Retinal pigment epithelial cell (primary cell): ENCODE measurements around the gene ANXA3.

ENCODE experiments used
- DNase-seq: peaks from one replicate; pipeline ENCODE4 v3.0.0-alpha.2; 2010; ENCODE audit warnings: low read depth
- H3K4me3 ChIP-seq: 2 replicates; pipeline ENCODE4 v1.5.1; 2011; ENCODE audit warnings: mild to moderate bottlenecking, low read length, control low read depth, moderate library complexity
- TF ChIP-seq, protein P1 (sequence below): conservative IDR thresholded peaks from 2 replicates; pipeline ENCODE4 v1.5.1; 2011; ENCODE audit warnings: low read depth, low read length, control low read depth, inconsistent platforms

ANXA3 gene

GRCh38 chr4:78622253-78622979 lies 70.8 kb downstream of the ANXA3 start:
- TF ChIP-seq, protein P1, sequence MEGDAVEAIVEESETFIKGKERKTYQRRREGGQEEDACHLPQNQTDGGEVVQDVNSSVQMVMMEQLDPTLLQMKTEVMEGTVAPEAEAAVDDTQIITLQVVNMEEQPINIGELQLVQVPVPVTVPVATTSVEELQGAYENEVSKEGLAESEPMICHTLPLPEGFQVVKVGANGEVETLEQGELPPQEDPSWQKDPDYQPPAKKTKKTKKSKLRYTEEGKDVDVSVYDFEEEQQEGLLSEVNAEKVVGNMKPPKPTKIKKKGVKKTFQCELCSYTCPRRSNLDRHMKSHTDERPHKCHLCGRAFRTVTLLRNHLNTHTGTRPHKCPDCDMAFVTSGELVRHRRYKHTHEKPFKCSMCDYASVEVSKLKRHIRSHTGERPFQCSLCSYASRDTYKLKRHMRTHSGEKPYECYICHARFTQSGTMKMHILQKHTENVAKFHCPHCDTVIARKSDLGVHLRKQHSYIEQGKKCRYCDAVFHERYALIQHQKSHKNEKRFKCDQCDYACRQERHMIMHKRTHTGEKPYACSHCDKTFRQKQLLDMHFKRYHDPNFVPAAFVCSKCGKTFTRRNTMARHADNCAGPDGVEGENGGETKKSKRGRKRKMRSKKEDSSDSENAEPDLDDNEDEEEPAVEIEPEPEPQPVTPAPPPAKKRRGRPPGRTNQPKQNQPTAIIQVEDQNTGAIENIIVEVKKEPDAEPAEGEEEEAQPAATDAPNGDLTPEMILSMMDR, result no peak
- DNase-seq, result peak; percentile 48
- H3K4me3 ChIP-seq, result no peak overlapping the region

GRCh38 chr4:78624048-78624447 lies 72.5 kb downstream of the ANXA3 start:
- no peak for DNase-seq
- no peak overlapping the region for H3K4me3 ChIP-seq
- TF ChIP-seq, protein P1, result no peak

- no peak overlapping the region for H3K4me3 ChIP-seq
- TF ChIP-seq, protein P1, result no peak
- no peak for DNase-seq
Observed at GRCh38 chr4:78625073-78625472, 73.5 kb downstream of the ANXA3 start.

DNA sequence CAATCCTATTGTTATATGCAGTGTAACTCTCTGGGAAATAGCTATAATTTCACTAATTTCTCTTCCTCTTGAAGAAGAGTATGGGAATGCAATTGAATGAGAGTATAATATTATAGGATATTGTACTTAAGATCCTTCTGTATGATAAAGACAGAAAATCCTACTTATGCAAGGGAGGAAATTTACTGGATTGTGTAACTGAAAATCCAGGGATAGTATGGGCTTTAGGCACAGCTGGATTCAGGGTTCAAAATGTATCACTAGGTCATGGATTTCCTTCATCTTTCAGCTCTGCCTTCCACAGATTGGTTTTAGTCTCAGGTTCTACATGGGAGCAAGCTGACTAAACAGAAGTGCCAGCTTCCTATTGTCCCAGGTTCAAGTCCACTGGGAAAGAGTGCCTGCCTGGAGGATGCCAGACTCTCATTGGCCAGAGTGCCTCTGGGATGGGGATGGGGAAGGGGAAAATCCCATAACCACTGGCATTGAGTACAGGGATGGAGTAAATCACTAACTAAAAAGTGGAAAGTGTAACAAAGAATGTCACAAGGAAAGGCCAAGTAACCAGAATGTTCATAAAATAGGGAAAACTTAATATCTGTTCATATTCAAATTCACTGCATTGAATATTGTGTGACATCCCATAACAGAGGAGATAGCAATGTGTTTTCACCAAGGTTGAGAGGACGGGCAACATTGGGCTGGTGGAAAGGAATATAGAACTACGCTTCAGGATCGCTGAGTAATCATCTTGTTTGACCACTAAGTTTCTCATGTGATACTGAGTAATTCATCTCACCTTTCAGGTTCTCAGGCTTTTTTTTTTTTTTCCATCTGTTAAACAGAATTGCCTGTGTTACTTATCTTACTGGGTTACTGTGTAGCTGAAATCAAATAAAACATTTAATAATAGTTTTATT lies 75.7 kb downstream of the ANXA3 start:
- DNase-seq, result no peak
- TF ChIP-seq, protein P1, result no peak
- no peak overlapping the region for H3K4me3 ChIP-seq

GRCh38 chr4:78627966-78628678 lies 76.6 kb downstream of the ANXA3 start:
- no peak overlapping the region for H3K4me3 ChIP-seq
- DNase-seq, result no peak
- TF ChIP-seq, protein P1, result no peak

DNA sequence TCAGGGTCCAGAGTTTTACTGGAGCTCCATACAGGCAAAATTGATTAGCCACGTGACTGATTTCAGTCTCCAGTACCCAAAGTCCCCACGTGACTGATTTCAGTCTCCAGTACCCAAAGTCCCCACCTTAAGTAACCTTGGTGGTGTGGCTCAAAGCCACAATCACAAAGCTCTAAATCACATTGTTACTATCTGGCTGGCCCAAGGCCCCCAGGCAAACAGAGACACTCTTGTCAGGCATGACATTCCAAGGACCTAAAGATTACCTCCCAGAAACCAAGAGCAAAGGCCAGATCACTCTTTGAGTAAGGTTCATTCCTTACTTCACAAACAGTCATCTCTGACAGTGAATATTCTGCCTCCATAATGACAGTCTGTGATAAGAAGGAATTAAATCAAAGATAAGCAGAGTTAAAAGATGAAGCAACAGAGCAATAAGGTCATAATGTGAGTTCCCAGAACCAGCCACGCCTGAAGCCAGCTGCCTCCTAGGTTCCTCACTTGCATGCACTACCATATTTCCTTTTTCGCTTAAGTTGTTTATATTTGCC lies 78.5 kb downstream of the ANXA3 start:
- TF ChIP-seq, protein P1, result no peak
- H3K4me3 ChIP-seq, result no peak overlapping the region
- DNase-seq, result no peak
